MCF 10A (cell line): Measurements from ENCODE around the gene TMEM217. TPM values are rescaled to one million over a fixed set of nuclear protein-coding genes. Genes with fewer than 3 reads are reported as not detected.

Experiments
- BruUV-seq: library from RNA; stranded (reverse); fragments of 400-500 nt; replicated peaks from 2 replicates; lab custom pipeline; 2021; lab: Mats Ljungman, UMichigan
- CTCF ChIA-PET: fragments of 300-600 bp; sonication (Branson Sonifier 250); formaldehyde crosslinking; extraction: SDS; loops from one replicate; lab custom pipeline; 2021; ENCODE audit warnings: antibody characterized with exemption, inconsistent platforms; lab: Yijun Ruan, JAX
- POLR2A ChIA-PET: fragments of 300-600, 350-650 bp; sonication (Branson Sonifier 250); formaldehyde crosslinking; extraction: SDS; loops from one replicate; lab custom pipeline; 2020; ENCODE audit warnings: antibody characterized with exemption, inconsistent platforms; lab: Yijun Ruan, JAX
- DNase-seq: peaks from one replicate; pipeline ENCODE4 v3.0.0-alpha.2; 2018; ENCODE audit not compliant: unreplicated experiment
- H3K27ac Mint-ChIP-seq: one replicate; pipeline ENCODE4 v1.8.0; 2022; ENCODE audit warnings: mild to moderate bottlenecking, low read depth, mixed read lengths; ENCODE audit not compliant: unreplicated experiment
- H3K27me3 Mint-ChIP-seq: one replicate; pipeline ENCODE4 v1.8.0; 2022; ENCODE audit warnings: mixed read lengths; ENCODE audit not compliant: insufficient read depth, unreplicated experiment
- H3K36me3 Mint-ChIP-seq: one replicate; pipeline ENCODE4 v1.8.0; 2022; ENCODE audit warnings: mild to moderate bottlenecking, moderate library complexity, mixed read lengths; ENCODE audit not compliant: insufficient read depth, unreplicated experiment
- H3K4me1 Mint-ChIP-seq: one replicate; pipeline ENCODE4 v1.8.0; 2022; ENCODE audit warnings: mixed read lengths; ENCODE audit not compliant: insufficient read depth, unreplicated experiment
- H3K4me3 Mint-ChIP-seq: one replicate; pipeline ENCODE4 v1.8.0; 2022; ENCODE audit warnings: mild to moderate bottlenecking, moderate library complexity, mixed read lengths; ENCODE audit not compliant: unreplicated experiment
- H3K9me3 Mint-ChIP-seq: one replicate; pipeline ENCODE4 v1.8.0; 2022; ENCODE audit warnings: mixed read lengths; ENCODE audit not compliant: unreplicated experiment
- CTCF ChIP-seq: fragments of 200-600 bp; IDR thresholded peaks from one replicate; pipeline ENCODE4 v1.8.0; 2022; ENCODE audit warnings: antibody characterized with exemption, mild to moderate bottlenecking; ENCODE audit not compliant: unreplicated experiment
- intact Hi-C: fragments of 100-400 bp; cut with micrococcal nuclease; formaldehyde crosslinking; loops from 2 replicates; pipeline ENCODE4 v1.14.1; 2022
- total RNA-seq: library from RNA; stranded (reverse); gene quantifications from 2 replicates; pipeline ENCODE4 v1.2.3, GENCODE V29; 2022

The TMEM217 gene
- total RNA-seq, 1 experiment from 2014 or later: 3.2 TPM

GRCh38 chr6:37222125-37222967, 35.6 kb downstream of the TMEM217 start:
- Mint-ChIP-seq H3K27me3 (no peaks in the 10 kb centered on the region), H3K36me3 (no peaks in the 10 kb centered on the region), H3K4me3 (peak overlapping the region; percentile 64), H3K27ac (no peak overlapping the region), H3K9me3 (no peaks in the 10 kb centered on the region), H3K4me1 (peaks cover 7% of the 10 kb centered on the region)
- DNase-seq: peak; percentile 92
- TF ChIP-seq CTCF: no peak
- CTCF ChIA-PET: interaction anchor here (1.4 to 4.8 kb wide), 2 partner anchors 12 to 203 kb away, joined by 4 to 36 read pairs; no protein-coding TSS in a partner anchor
- no TSS peak for BruUV-seq
- POLR2A ChIA-PET: interaction anchor here (0.5 to 3.6 kb wide), 9 partner anchors 13 to 1259 kb away, joined by 3 to 24 read pairs (median 3); partner anchors contain the start of genes TBC1D22B and TMEM217
- intact Hi-C loops: no loop called here

GRCh38 chr6:37221585-37222124, 36.3 kb downstream of the TMEM217 start:
- Mint-ChIP-seq H3K36me3 (no peaks in the 10 kb centered on the region), H3K27ac (no peak overlapping the region), H3K27me3 (no peaks in the 10 kb centered on the region), H3K9me3 (no peaks in the 10 kb centered on the region), H3K4me3 (peak overlapping the region; percentile 64), H3K4me1 (peaks cover 7% of the 10 kb centered on the region)
- BruUV-seq: no TSS peak
- TF ChIP-seq CTCF: no peak
- POLR2A ChIA-PET: interaction anchor here (0.5 to 3.6 kb wide), 6 partner anchors 13 to 436 kb away, joined by 3 to 24 read pairs (median 8); partner anchors contain the start of genes TBC1D22B and TMEM217
- no peak for DNase-seq
- intact Hi-C loops: no loop called here
- CTCF ChIA-PET: interaction anchor here (1.2 to 4.8 kb wide), 3 partner anchors 11 to 451 kb away, joined by 3 to 36 read pairs (median 4); no protein-coding TSS in a partner anchor

- DNase-seq: no peak
- Mint-ChIP-seq H3K36me3 (no peaks in the 10 kb centered on the region), H3K4me1 (peaks cover 7% of the 10 kb centered on the region), H3K4me3 (no peak overlapping the region), H3K9me3 (no peaks in the 10 kb centered on the region), H3K27ac (no peak overlapping the region), H3K27me3 (no peaks in the 10 kb centered on the region)
- intact Hi-C loops: loop anchor here (10.0 kb wide), 1 partner anchor 334 kb away; the partner anchor contains the start of gene C6orf89
- no peak for TF ChIP-seq CTCF
- ChIA-PET CTCF (interaction anchor here (2.2 to 4.8 kb wide), 2 partner anchors 8 to 200 kb away, joined by 10 to 36 read pairs; no protein-coding TSS in a partner anchor), POLR2A (no interaction called here)
- no TSS peak for BruUV-seq
These were observed 39.4 kb downstream of the TMEM217 start for GRCh38 chr6:37218511-37218910.

GRCh38 chr6:37218061-37218460, 39.9 kb downstream of the TMEM217 start:
- CTCF ChIA-PET: interaction anchor here (2.2 kb wide), 1 partner anchor 200 kb away, joined by 10 read pairs; no protein-coding TSS in a partner anchor
- peaks cover 5% of the 10 kb centered on the region for H3K4me1 Mint-ChIP-seq
- no peaks in the 10 kb centered on the region for H3K9me3 Mint-ChIP-seq
- H3K36me3 Mint-ChIP-seq: no peaks in the 10 kb centered on the region
- no peaks in the 10 kb centered on the region for H3K27me3 Mint-ChIP-seq
- no peak for DNase-seq
- H3K27ac Mint-ChIP-seq: no peak overlapping the region
- TF ChIP-seq CTCF: no peak
- intact Hi-C loops: loop anchor here (10.0 kb wide), 1 partner anchor 333 kb away; the partner anchor contains the start of gene C6orf89
- no peak overlapping the region for H3K4me3 Mint-ChIP-seq
- BruUV-seq: no TSS peak
- POLR2A ChIA-PET: no interaction called here
